Hepatocyte (in vitro differentiated cells): ENCODE data around the gene NR3C2. TPM values are rescaled to one million over a fixed set of nuclear protein-coding genes. Genes with fewer than 3 reads are reported as not detected.

ENCODE experiments used
- DNase-seq: peaks from one replicate; pipeline ENCODE4 v3.0.0-alpha.2; 2016; ENCODE audit warnings: low spot score
- H2AFZ ChIP-seq: fragments of 200-600 bp; sonication (generic); 2 replicates; pipeline ENCODE4 v1.6.0; 2016; ENCODE audit warnings: antibody characterized with exemption, mild to moderate bottlenecking
- H3K27ac ChIP-seq: fragments of 200-600 bp; sonication (generic); 2 replicates; pipeline ENCODE4 v1.5.1; 2016; ENCODE audit warnings: mild to moderate bottlenecking
- H3K27me3 ChIP-seq: fragments of 200-600 bp; sonication (generic); 2 replicates; pipeline ENCODE4 v1.6.1; 2016
- H3K36me3 ChIP-seq: fragments of 200-600 bp; sonication (generic); replicated peaks from 2 replicates; pipeline ENCODE4 v1.5.1; 2016; ENCODE audit warnings: low read depth; ENCODE audit not compliant: insufficient read depth
- H3K4me1 ChIP-seq: fragments of 200-600 bp; sonication (generic); 2 replicates; pipeline ENCODE4 v1.5.1; 2016; ENCODE audit warnings: mild to moderate bottlenecking, moderate library complexity; ENCODE audit not compliant: insufficient read depth
- H3K4me2 ChIP-seq: fragments of 200-600 bp; sonication (generic); 2 replicates; pipeline ENCODE4 v1.6.0; 2016
- H3K4me3 ChIP-seq: fragments of 200-600 bp; sonication (generic); 2 replicates; pipeline ENCODE4 v1.5.1; 2016; ENCODE audit warnings: mild to moderate bottlenecking
- H3K79me2 ChIP-seq: fragments of 200-600 bp; sonication (generic); 2 replicates; pipeline ENCODE4 v1.6.0; 2017; ENCODE audit warnings: mild to moderate bottlenecking
- H3K9me2 ChIP-seq: fragments of 200-600 bp; sonication (generic); replicated peaks from 2 replicates; pipeline ENCODE4 v1.6.0; 2017; ENCODE audit warnings: mild to moderate bottlenecking; ENCODE audit not compliant: insufficient read depth
- H3K9me3 ChIP-seq: fragments of 200-600 bp; sonication (generic); 2 replicates; pipeline ENCODE4 v1.5.1; 2016; ENCODE audit warnings: low read depth, mild to moderate bottlenecking
- H4K20me1 ChIP-seq: fragments of 200-600 bp; sonication (generic); 2 replicates; pipeline ENCODE4 v1.6.0; 2016; ENCODE audit warnings: mild to moderate bottlenecking; ENCODE audit not compliant: insufficient read depth, poor library complexity, severe bottlenecking
- CTCF ChIP-seq: fragments of 200-600 bp; sonication (generic); IDR thresholded peaks from 2 replicates; pipeline ENCODE4 v1.5.1; 2016; ENCODE audit warnings: antibody characterized with exemption, mild to moderate bottlenecking; ENCODE audit not compliant: poor library complexity
- EZH2 ChIP-seq: fragments of 200-600 bp; sonication (generic); IDR thresholded peaks from 2 replicates; pipeline ENCODE4 v1.6.1; 2016; ENCODE audit warnings: antibody characterized with exemption, mild to moderate bottlenecking, borderline replicate concordance
- EZH2phosphoT487 ChIP-seq: fragments of 200-600 bp; sonication (generic); IDR thresholded peaks from one replicate; pipeline ENCODE4 v1.6.1; 2018; ENCODE audit warnings: antibody characterized with exemption, mild to moderate bottlenecking, low read depth, moderate library complexity; ENCODE audit not compliant: unreplicated experiment, severe bottlenecking
- WGBS: methylation state at CpG from one replicate; pipeline ENCODE4 v1.1.6; 2016; ENCODE audit warnings: low lambda C conversion rate; ENCODE audit errors: missing lambda C conversion rate; 5-methylcytosine and 5-hydroxymethylcytosine counted together
- polyA plus RNA-seq: library from polyadenylated mRNA; unstranded; fragments of >200 nt; fragmentation: Nextera tagmentation; extraction: Ambion mirVana; gene quantifications from 2 replicates; pipeline ENCODE4 v1.2.1, GENCODE V29; 2016
- total RNA-seq: library from RNA; depleted of rRNA; stranded (reverse); fragments of >200 nt; gene quantifications from 2 replicates; pipeline ENCODE4 v1.2.3, GENCODE V29; 2014

Gene NR3C2
- total and polyA plus RNA-seq, 2 experiments from 2014 or later: 2.3 to 7.1 TPM

- H3K9me3 ChIP-seq: peaks cover 4% of the 10 kb centered on the region
- no peak overlapping the region for H3K4me2 ChIP-seq
- H3K9me2 ChIP-seq: no peaks in the 10 kb centered on the region
- no peaks in the 10 kb centered on the region for H3K36me3 ChIP-seq
- no peaks in the 10 kb centered on the region for H4K20me1 ChIP-seq
- WGBS: 85% methylated on average over 7 of the region's 7 CpGs
- H3K27me3 ChIP-seq: no peaks in the 10 kb centered on the region
- H2AFZ ChIP-seq: no peak overlapping the region
- DNase-seq: no peak
- TF ChIP-seq CTCF (no peak), EZH2phosphoT487 (no peak), EZH2 (no peak)
- no peak overlapping the region for H3K27ac ChIP-seq
- no peak overlapping the region for H3K4me3 ChIP-seq
- no peaks in the 10 kb centered on the region for H3K79me2 ChIP-seq
- no peaks in the 10 kb centered on the region for H3K4me1 ChIP-seq
These were observed 362.3 kb downstream of the NR3C2 start for GRCh38 chr4:148079961-148080360.

- 85% methylated on average over 2 of the region's 2 CpGs for WGBS
- H3K9me3 ChIP-seq: no peaks in the 10 kb centered on the region
- no peaks in the 10 kb centered on the region for H4K20me1 ChIP-seq
- H3K79me2 ChIP-seq: no peaks in the 10 kb centered on the region
- H3K36me3 ChIP-seq: no peaks in the 10 kb centered on the region
- H3K27ac ChIP-seq: no peak overlapping the region
- no peaks in the 10 kb centered on the region for H3K9me2 ChIP-seq
- H3K4me3 ChIP-seq: no peak overlapping the region
- H3K27me3 ChIP-seq: no peaks in the 10 kb centered on the region
- no peaks in the 10 kb centered on the region for H3K4me1 ChIP-seq
- no peak for DNase-seq
- no peak overlapping the region for H2AFZ ChIP-seq
- no peak overlapping the region for H3K4me2 ChIP-seq
- TF ChIP-seq EZH2 (no peak), CTCF (no peak)
These were observed 364.2 kb downstream of the NR3C2 start for GRCh38 chr4:148078061-148078460.

GRCh38 chr4:148077581-148077980 lies 364.6 kb downstream of the NR3C2 start:
- H3K4me2 ChIP-seq: no peak overlapping the region
- H3K27ac ChIP-seq: no peak overlapping the region
- 100% methylated on average over 1 of the region's 1 CpG for WGBS
- no peaks in the 10 kb centered on the region for H3K36me3 ChIP-seq
- no peaks in the 10 kb centered on the region for H3K79me2 ChIP-seq
- H3K4me1 ChIP-seq: no peaks in the 10 kb centered on the region
- H3K27me3 ChIP-seq: no peaks in the 10 kb centered on the region
- H2AFZ ChIP-seq: no peak overlapping the region
- no peaks in the 10 kb centered on the region for H4K20me1 ChIP-seq
- TF ChIP-seq CTCF: no peak
- H3K4me3 ChIP-seq: no peak overlapping the region
- no peak for DNase-seq
- no peaks in the 10 kb centered on the region for H3K9me3 ChIP-seq
- no peaks in the 10 kb centered on the region for H3K9me2 ChIP-seq

GRCh38 chr4:148076964-148077363 lies 365.2 kb downstream of the NR3C2 start:
- H3K4me1 ChIP-seq: no peaks in the 10 kb centered on the region
- H3K27me3 ChIP-seq: no peaks in the 10 kb centered on the region
- H3K9me3 ChIP-seq: no peaks in the 10 kb centered on the region
- no peak overlapping the region for H3K4me2 ChIP-seq
- DNase-seq: no peak
- no peaks in the 10 kb centered on the region for H4K20me1 ChIP-seq
- H3K4me3 ChIP-seq: no peak overlapping the region
- no peak overlapping the region for H2AFZ ChIP-seq
- 86% methylated on average over 5 of the region's 5 CpGs for WGBS
- TF ChIP-seq CTCF: no peak
- TF ChIP-seq EZH2phosphoT487: no peak
- TF ChIP-seq EZH2: no peak
- H3K9me2 ChIP-seq: no peaks in the 10 kb centered on the region
- no peak overlapping the region for H3K27ac ChIP-seq
- no peaks in the 10 kb centered on the region for H3K79me2 ChIP-seq
- no peaks in the 10 kb centered on the region for H3K36me3 ChIP-seq
